GM18498 (cell line): Measurements from ENCODE around the gene EIPR1.
A peak's percentile ranks its signal among the peaks of the same experiment; 100 is the strongest.

ENCODE experiments used
- ATAC-seq: cut with Tn5 transposase; IDR thresholded peaks from one replicate; pipeline ENCODE4 v1.9.1; 2021; ENCODE audit warnings: mild to moderate bottlenecking, moderate library complexity; ENCODE audit not compliant: unreplicated experiment

The EIPR1 gene

GRCh38 chr2:3377612-3378432 is at the start of gene EIPR1:
Gene EIPR1, minus strand, starts transcription at chr2:3377818. Its CDS starts 129 bp downstream, at chr2:3377689.
- ATAC-seq: peak; percentile 82

GRCh38 chr2:3427272-3427671 is 49.7 kb upstream of the EIPR1 start:
- ATAC-seq: peak; percentile 71

GRCh38 chr2:3426615-3427014 is 49.0 kb upstream of the EIPR1 start:
- no peak for ATAC-seq

DNA sequence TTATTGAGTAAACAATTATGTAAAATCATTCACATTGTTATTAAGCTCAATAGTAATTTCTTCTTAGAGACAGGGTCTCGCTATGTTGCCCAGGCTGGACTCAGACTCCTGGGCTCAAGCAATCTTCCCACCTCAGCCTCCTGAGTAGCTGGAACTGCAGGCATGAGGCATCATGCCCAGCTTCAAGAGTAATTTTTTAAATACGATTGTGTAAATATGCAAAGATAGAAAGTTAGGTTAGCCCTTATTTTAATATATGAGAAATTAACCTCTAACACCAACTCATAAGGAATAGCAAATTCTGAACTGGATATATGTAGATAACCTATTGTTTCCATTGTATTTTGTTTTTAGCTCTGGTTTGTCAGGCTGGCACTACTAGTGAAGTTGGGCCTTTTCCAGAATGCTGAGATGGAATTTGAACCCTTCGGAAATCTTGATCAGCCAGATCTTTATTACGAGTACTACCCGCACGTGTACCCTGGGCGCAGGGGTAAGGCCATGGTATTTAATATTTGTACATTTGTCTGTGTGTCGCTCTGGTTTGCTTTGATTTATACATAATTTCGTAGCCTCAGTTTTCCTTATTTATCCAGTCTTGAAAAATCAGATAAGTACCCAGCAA is 46.7 kb upstream of the EIPR1 start:
- ATAC-seq: no peak

- ATAC-seq: peak; percentile 45
Measured at GRCh38 chr2:3423492-3424170, 46.0 kb upstream of the EIPR1 start.

DNA sequence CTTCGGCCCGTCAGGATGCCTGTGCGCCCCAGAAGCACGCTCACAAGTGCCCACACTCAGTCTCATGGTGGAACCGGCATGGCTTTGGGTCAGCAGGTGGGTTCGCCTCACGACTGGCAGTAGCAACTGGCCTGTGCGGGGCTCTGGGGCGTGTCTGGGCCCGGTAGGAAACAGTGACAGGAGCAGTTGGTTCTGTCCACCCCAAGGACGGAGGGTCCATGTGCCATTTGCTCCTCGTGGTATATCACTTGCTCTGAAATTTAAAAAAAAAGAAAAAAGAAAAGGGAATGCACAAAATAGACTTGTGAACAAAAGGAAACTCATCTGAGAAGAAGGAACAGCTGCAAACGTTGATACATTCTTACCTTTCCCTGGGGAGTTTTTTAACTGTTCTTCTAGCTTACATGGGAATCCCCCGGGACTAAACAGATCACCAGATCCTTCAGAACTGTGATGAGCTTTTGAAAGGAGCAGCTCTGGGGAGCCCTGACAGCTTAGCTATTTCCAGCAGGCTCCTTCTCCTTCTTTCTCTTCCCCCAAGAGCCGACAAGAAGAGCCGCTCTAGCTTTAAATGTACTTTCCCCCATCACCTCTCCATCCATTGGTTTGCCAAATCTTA is 44.7 kb upstream of the EIPR1 start:
- no peak for ATAC-seq

GRCh38 chr2:3421580-3421979 is 44.0 kb upstream of the EIPR1 start:
- ATAC-seq: no peak

DNA sequence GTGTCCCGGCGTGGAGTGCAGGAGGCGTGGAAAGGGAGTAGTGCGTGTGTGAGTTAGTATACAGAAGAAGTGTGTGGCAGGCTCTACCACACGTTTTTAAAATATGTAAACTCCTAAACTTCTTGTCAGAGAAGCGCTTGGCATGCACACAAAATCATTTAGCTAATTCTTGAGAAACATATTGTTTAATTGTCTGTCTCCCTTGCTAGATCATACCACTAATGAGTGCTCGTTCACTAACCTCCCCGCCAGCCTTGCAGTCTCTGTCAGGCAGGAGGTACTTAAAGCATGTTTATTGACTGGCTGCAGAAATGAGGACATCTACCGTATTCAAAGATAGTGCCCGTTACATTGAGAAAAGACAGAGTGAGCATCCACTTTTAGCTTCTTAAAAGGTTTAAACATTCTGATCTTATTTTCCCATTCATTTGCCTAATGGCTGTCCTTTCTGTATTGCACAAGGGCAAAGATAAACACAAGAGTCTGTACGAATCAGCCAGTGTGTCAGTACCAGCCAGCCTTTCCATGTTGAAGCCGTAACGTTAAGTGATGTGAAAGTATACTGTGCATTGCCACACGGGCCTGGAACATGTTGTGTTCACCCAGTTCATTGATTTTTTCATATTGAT is 43.3 kb upstream of the EIPR1 start:
- ATAC-seq: no peak

GRCh38 chr2:3420076-3420768 is 42.6 kb upstream of the EIPR1 start:
- ATAC-seq: no peak

DNA sequence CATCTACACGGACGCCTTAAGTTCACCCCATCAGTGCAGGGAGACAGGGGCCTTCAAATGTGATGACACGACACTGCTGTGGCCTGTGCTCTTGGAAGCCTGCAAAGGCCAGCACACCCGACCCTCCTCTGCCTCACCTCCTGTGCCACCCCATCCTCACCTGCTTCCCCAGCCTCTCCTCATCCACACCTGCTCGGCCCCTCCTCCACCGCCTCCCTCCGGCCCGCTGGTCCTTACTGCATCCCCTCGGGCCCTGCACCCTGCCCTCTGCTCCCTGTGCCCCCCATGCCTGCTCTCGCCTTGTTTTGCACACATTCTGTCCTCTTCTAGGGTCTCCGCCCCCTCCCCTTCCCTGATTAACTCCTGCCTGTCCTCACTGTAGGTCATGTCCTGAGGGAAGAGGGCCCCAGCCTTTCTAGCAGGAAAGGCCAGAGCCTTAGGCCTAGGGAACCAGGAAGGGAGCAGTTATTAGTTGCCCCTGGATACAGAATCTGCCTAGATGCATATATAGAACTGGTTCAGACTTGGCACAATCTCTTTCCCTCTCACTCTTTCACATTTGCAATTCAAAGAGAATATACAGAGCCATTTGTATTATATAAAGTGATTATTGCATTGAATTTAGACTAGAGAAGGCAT is 41.3 kb upstream of the EIPR1 start:
- no peak for ATAC-seq

DNA sequence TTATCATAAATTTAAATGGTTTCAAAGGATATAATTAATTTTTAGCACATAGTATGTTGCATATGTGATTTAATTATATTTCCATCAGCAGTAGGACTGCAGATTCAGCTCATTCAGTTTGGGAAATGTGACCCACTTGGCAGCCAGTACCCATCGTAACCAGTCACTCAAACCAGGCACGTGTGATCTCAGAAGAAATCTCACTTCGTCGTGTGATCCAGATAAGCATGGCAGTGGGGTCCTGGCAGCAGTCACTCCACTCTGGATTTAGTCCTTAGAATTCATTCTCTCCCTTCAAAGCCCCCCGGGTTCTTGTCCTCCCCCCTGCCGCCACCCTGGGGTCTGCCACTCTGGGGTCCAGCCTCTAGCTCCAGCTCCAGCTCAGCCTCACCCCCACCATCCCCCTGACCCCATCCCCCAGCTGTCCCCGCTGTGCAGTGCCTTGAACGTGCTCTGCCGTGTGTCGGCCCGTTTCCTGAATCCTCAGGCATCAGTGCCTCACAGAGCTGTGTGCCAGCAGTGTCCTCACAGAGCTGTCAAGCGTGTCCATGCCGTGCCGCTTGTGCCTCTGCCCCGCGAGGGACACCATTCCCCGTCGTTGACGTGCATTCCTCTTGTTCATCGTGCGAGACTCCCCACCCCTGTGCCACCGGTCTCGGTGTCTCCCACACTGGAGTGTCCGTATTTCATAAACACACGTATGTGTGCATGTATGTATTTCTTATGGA is 36.7 kb upstream of the EIPR1 start:
- ATAC-seq: no peak

DNA sequence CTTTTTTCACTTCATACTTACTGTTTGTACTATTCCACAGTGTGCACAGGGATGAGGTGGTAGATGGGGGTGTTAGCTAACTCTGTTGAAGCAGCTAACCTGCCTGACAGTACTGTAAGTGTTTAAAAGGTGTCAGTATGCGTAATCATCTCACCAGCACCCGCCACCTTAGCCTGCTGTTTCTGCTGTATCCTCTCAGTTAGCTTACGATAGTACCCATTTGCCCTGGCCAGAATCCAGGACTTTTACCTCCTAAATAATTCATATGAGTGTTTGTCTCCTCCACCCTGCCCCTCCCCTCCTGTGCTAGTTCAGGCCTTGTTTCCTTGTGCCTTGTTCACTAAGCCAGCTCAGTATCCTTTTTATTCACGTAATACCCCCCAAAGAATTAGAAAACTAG is 36.1 kb upstream of the EIPR1 start:
- no peak for ATAC-seq

GRCh38 chr2:3411103-3411502 is 33.5 kb upstream of the EIPR1 start:
- ATAC-seq: no peak

GRCh38 chr2:3409627-3410170 is 32.1 kb upstream of the EIPR1 start:
- no peak for ATAC-seq

DNA sequence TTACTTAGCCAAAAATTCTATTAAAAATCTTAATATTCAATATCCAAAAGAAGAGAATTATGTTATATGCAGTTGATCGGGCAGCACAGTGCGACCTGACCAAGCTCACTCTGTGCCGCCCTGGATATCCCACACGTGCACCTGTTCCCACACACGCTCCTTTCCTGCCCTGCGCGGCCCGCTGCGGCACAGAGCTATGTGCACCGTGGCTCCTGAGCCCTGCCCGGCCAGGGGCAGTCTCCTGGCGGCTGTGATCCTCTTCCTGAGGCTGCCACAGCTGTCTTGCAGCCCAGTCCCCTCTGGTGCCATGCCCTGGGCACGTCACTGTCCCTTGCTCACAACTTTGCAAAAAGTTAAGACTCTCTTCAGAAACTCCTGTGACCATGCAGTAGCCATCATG is 31.2 kb upstream of the EIPR1 start:
- ATAC-seq: no peak

DNA sequence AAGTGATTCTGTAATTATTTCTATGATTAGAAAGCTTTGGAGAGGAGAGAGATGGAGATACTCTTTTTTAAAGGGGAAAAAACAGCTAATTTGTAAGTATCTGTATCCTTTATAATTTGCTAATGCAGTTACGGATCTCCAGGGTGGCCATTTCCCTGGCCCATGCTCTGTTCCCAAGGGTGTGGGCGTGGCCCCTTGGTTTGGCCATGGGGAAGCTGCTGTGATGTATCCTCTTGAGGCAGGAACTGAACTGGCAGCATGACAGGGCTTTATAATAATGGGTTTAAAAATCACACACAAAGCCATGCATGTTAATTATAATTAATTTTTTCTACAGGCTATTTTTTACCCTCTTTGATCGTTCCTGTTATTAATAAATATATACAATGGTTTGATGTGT is 28.9 kb upstream of the EIPR1 start:
- ATAC-seq: no peak

DNA sequence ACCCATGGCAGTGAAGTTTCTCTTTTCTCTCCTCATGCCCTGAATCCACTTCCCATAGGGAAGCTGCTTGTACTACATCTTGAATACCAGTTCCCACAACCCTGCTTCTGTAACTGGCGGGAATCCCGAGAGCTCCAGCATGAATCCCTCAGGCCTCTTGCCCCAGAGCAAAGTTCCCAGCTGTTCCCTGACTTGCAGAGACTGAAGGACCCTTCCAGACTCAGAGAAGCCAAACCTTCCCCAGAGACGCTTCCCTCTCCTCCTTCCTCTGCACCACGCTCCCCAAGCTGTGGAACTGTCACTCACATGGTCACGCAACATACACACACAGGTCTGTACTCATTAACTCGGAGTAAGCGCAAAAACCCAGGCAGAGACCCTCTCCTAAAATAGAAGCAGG is 28.3 kb upstream of the EIPR1 start:
- ATAC-seq: no peak

- no peak for ATAC-seq
Measured at GRCh38 chr2:3405307-3405706, 27.7 kb upstream of the EIPR1 start.

GRCh38 chr2:3404349-3404894 is 26.8 kb upstream of the EIPR1 start:
- no peak for ATAC-seq
